Measurements from ENCODE around the gene NXPH2.

NXPH2 gene

GRCh38 chr2:138782383-138782782, 2.2 kb upstream of the NXPH2 start:
- Histone ChIP-seq H3K9ac (ENCODE audit: low read length in 2 of 2) (no peak overlapping the region), H3K9me3 (ENCODE audit: control insufficient read depth in 2 of 2, low read length in 2 of 2) (no peaks in the 10 kb centered on the region)

GRCh38 chr2:138780908-138781307, 718 bp upstream of the NXPH2 start:
- H3K4me3 ChIP-seq (ENCODE audit: low read length in 2 of 2) = no peak overlapping the region
- H3K36me3 ChIP-seq (ENCODE audit: control insufficient read depth in 2 of 2, insufficient read depth in 2 of 2, low read length in 2 of 2) = no peaks in the 10 kb centered on the region
- peaks cover 6% of the 10 kb centered on the region for H3K4me1 ChIP-seq (ENCODE audit: control insufficient read depth, insufficient read depth, low read length)
- no peak overlapping the region for H3K27ac ChIP-seq (ENCODE audit: low read length)
- peaks cover 30 to 38% of the 10 kb centered on the region in 2 donors for H3K27me3 ChIP-seq (ENCODE audit: control insufficient read depth in 1 of 2, insufficient read depth in 2 of 2, low read length in 2 of 2)
- no peak overlapping the region for H3K9ac ChIP-seq (ENCODE audit: low read length in 2 of 2)
- H3K9me3 ChIP-seq (ENCODE audit: control insufficient read depth in 2 of 2, low read length in 2 of 2) = no peaks in the 10 kb centered on the region

More at GRCh38 chr2:138782383-138782782, 2.2 kb upstream of the NXPH2 start:
- Histone ChIP-seq H3K36me3 (ENCODE audit: control insufficient read depth in 2 of 2, insufficient read depth in 2 of 2, low read length in 2 of 2) (no peaks in the 10 kb centered on the region), H3K4me1 (ENCODE audit: control insufficient read depth, insufficient read depth, low read length) (peaks cover 6% of the 10 kb centered on the region), H3K27me3 (ENCODE audit: control insufficient read depth in 1 of 2, insufficient read depth in 2 of 2, low read length in 2 of 2) (peaks cover 30 to 38% of the 10 kb centered on the region in 2 donors), H3K27ac (ENCODE audit: low read length) (no peak overlapping the region), H3K4me3 (ENCODE audit: low read length in 2 of 2) (no peak overlapping the region)

- H3K27me3 ChIP-seq (ENCODE audit: control insufficient read depth in 1 of 2, insufficient read depth in 2 of 2, low read length in 2 of 2) = peaks cover 30 to 38% of the 10 kb centered on the region in 2 donors
- no peaks in the 10 kb centered on the region for H3K9me3 ChIP-seq (ENCODE audit: control insufficient read depth in 2 of 2, low read length in 2 of 2)
- no peak overlapping the region for H3K4me3 ChIP-seq (ENCODE audit: low read length in 2 of 2)
- no peak overlapping the region for H3K9ac ChIP-seq (ENCODE audit: low read length in 2 of 2)
- H3K27ac ChIP-seq (ENCODE audit: low read length) = no peak overlapping the region
- H3K4me1 ChIP-seq (ENCODE audit: control insufficient read depth, insufficient read depth, low read length) = peaks cover 6% of the 10 kb centered on the region
- H3K36me3 ChIP-seq (ENCODE audit: control insufficient read depth in 2 of 2, insufficient read depth in 2 of 2, low read length in 2 of 2) = no peaks in the 10 kb centered on the region
Observed at GRCh38 chr2:138780446-138780880, 273 bp upstream of the NXPH2 start.

- H3K36me3 ChIP-seq (ENCODE audit: control insufficient read depth in 2 of 2, insufficient read depth in 2 of 2, low read length in 2 of 2) = no peaks in the 10 kb centered on the region
- H3K4me3 ChIP-seq (ENCODE audit: low read length in 2 of 2) = peak overlapping the region; percentile 57 to 61
- no peaks in the 10 kb centered on the region for H3K9me3 ChIP-seq (ENCODE audit: control insufficient read depth in 2 of 2, low read length in 2 of 2)
- H3K9ac ChIP-seq (ENCODE audit: low read length in 2 of 2) = no peak overlapping the region
- peaks cover 6% of the 10 kb centered on the region for H3K4me1 ChIP-seq (ENCODE audit: control insufficient read depth, insufficient read depth, low read length)
- H3K27ac ChIP-seq (ENCODE audit: low read length) = no peak overlapping the region
- H3K27me3 ChIP-seq (ENCODE audit: control insufficient read depth in 1 of 2, insufficient read depth in 2 of 2, low read length in 2 of 2) = peaks cover 30 to 38% of the 10 kb centered on the region in 2 donors
Observed at GRCh38 chr2:138779406-138779780, 797 bp downstream of the NXPH2 start.

- Histone ChIP-seq H3K36me3 (ENCODE audit: control insufficient read depth in 2 of 2, insufficient read depth in 2 of 2, low read length in 2 of 2) (no peaks in the 10 kb centered on the region), H3K27me3 (ENCODE audit: control insufficient read depth in 1 of 2, insufficient read depth in 2 of 2, low read length in 2 of 2) (peaks cover 30 to 38% of the 10 kb centered on the region in 2 donors)
Observed at GRCh38 chr2:138777996-138778395, 2.2 kb downstream of the NXPH2 start.

GRCh38 chr2:138775736-138776135, 4.5 kb downstream of the NXPH2 start:
- H3K27me3 ChIP-seq (ENCODE audit: control insufficient read depth in 1 of 2, insufficient read depth in 2 of 2, low read length in 2 of 2) = peaks cover 20 to 25% of the 10 kb centered on the region in 2 donors
- no peaks in the 10 kb centered on the region for H3K36me3 ChIP-seq (ENCODE audit: control insufficient read depth in 2 of 2, insufficient read depth in 2 of 2, low read length in 2 of 2)
- H3K27ac ChIP-seq (ENCODE audit: low read length) = no peak overlapping the region
- no peak overlapping the region for H3K9ac ChIP-seq (ENCODE audit: low read length in 2 of 2)
- peaks cover 6% of the 10 kb centered on the region for H3K4me1 ChIP-seq (ENCODE audit: control insufficient read depth, insufficient read depth, low read length)
- H3K9me3 ChIP-seq (ENCODE audit: control insufficient read depth in 2 of 2, low read length in 2 of 2) = no peaks in the 10 kb centered on the region
- no peak overlapping the region for H3K4me3 ChIP-seq (ENCODE audit: low read length in 2 of 2)

More at GRCh38 chr2:138777996-138778395, 2.2 kb downstream of the NXPH2 start:
- no peak overlapping the region for H3K27ac ChIP-seq (ENCODE audit: low read length)
- peaks cover 6% of the 10 kb centered on the region for H3K4me1 ChIP-seq (ENCODE audit: control insufficient read depth, insufficient read depth, low read length)
- H3K9ac ChIP-seq (ENCODE audit: low read length in 2 of 2) = no peak overlapping the region
- H3K9me3 ChIP-seq (ENCODE audit: control insufficient read depth in 2 of 2, low read length in 2 of 2) = no peaks in the 10 kb centered on the region
- no peak overlapping the region for H3K4me3 ChIP-seq (ENCODE audit: low read length in 2 of 2)

- H3K27me3 ChIP-seq (ENCODE audit: control insufficient read depth in 1 of 2, insufficient read depth in 2 of 2, low read length in 2 of 2) = no peaks in the 10 kb centered on the region
- H3K4me3 ChIP-seq (ENCODE audit: low read length in 2 of 2) = no peak overlapping the region
- no peaks in the 10 kb centered on the region for H3K4me1 ChIP-seq (ENCODE audit: control insufficient read depth, insufficient read depth, low read length)
- H3K9me3 ChIP-seq (ENCODE audit: control insufficient read depth in 2 of 2, low read length in 2 of 2) = no peaks in the 10 kb centered on the region
- H3K36me3 ChIP-seq (ENCODE audit: control insufficient read depth in 2 of 2, insufficient read depth in 2 of 2, low read length in 2 of 2) = no peaks in the 10 kb centered on the region
- H3K9ac ChIP-seq (ENCODE audit: low read length in 2 of 2) = no peak overlapping the region
- no peak overlapping the region for H3K27ac ChIP-seq (ENCODE audit: low read length)
Observed at GRCh38 chr2:138771534-138771933, 8.7 kb downstream of the NXPH2 start.

- Histone ChIP-seq H3K4me1 (ENCODE audit: control insufficient read depth, insufficient read depth, low read length) (no peaks in the 10 kb centered on the region), H3K4me3 (ENCODE audit: low read length in 2 of 2) (no peak overlapping the region), H3K9me3 (ENCODE audit: control insufficient read depth in 2 of 2, low read length in 2 of 2) (no peaks in the 10 kb centered on the region), H3K36me3 (ENCODE audit: control insufficient read depth in 2 of 2, insufficient read depth in 2 of 2, low read length in 2 of 2) (no peaks in the 10 kb centered on the region), H3K27me3 (ENCODE audit: control insufficient read depth in 1 of 2, insufficient read depth in 2 of 2, low read length in 2 of 2) (no peaks in the 10 kb centered on the region), H3K9ac (ENCODE audit: low read length in 2 of 2) (no peak overlapping the region), H3K27ac (ENCODE audit: low read length) (no peak overlapping the region)
Observed at GRCh38 chr2:138767101-138767500, 13.1 kb downstream of the NXPH2 start.

GRCh38 chr2:138766464-138766863, 13.7 kb downstream of the NXPH2 start:
- Histone ChIP-seq H3K36me3 (ENCODE audit: control insufficient read depth in 2 of 2, insufficient read depth in 2 of 2, low read length in 2 of 2) (no peaks in the 10 kb centered on the region), H3K9me3 (ENCODE audit: control insufficient read depth in 2 of 2, low read length in 2 of 2) (no peaks in the 10 kb centered on the region), H3K27ac (ENCODE audit: low read length) (no peak overlapping the region), H3K9ac (ENCODE audit: low read length in 2 of 2) (no peak overlapping the region), H3K4me1 (ENCODE audit: control insufficient read depth, insufficient read depth, low read length) (no peaks in the 10 kb centered on the region), H3K4me3 (ENCODE audit: low read length in 2 of 2) (no peak overlapping the region), H3K27me3 (ENCODE audit: control insufficient read depth in 1 of 2, insufficient read depth in 2 of 2, low read length in 2 of 2) (no peaks in the 10 kb centered on the region)

GRCh38 chr2:138763971-138764370, 16.2 kb downstream of the NXPH2 start:
- H3K4me1 ChIP-seq (ENCODE audit: control insufficient read depth, insufficient read depth, low read length) = no peaks in the 10 kb centered on the region
- no peak overlapping the region for H3K27ac ChIP-seq (ENCODE audit: low read length)
- H3K36me3 ChIP-seq (ENCODE audit: control insufficient read depth in 2 of 2, insufficient read depth in 2 of 2, low read length in 2 of 2) = no peaks in the 10 kb centered on the region
- no peak overlapping the region for H3K4me3 ChIP-seq (ENCODE audit: low read length in 2 of 2)
- H3K9ac ChIP-seq (ENCODE audit: low read length in 2 of 2) = no peak overlapping the region
- no peaks in the 10 kb centered on the region for H3K27me3 ChIP-seq (ENCODE audit: control insufficient read depth in 1 of 2, insufficient read depth in 2 of 2, low read length in 2 of 2)
- H3K9me3 ChIP-seq (ENCODE audit: control insufficient read depth in 2 of 2, low read length in 2 of 2) = no peaks in the 10 kb centered on the region

GRCh38 chr2:138762533-138762932, 17.7 kb downstream of the NXPH2 start:
- Histone ChIP-seq H3K36me3 (ENCODE audit: control insufficient read depth in 2 of 2, insufficient read depth in 2 of 2, low read length in 2 of 2) (no peaks in the 10 kb centered on the region), H3K27ac (ENCODE audit: low read length) (no peak overlapping the region), H3K27me3 (ENCODE audit: control insufficient read depth in 1 of 2, insufficient read depth in 2 of 2, low read length in 2 of 2) (no peaks in the 10 kb centered on the region), H3K4me1 (ENCODE audit: control insufficient read depth, insufficient read depth, low read length) (no peaks in the 10 kb centered on the region), H3K9me3 (ENCODE audit: control insufficient read depth in 2 of 2, low read length in 2 of 2) (no peaks in the 10 kb centered on the region), H3K9ac (ENCODE audit: low read length in 2 of 2) (no peak overlapping the region), H3K4me3 (ENCODE audit: low read length in 2 of 2) (no peak overlapping the region)
